ENCODE measurements around the gene ARMH2. TPM values are rescaled to one million over a fixed set of nuclear protein-coding genes. Genes with fewer than 3 reads are reported as not detected.

The ARMH2 gene
- total and polyA plus RNA-seq, 10 of the 15 experiments (the other 5 are each of a cell fraction or from before 2014, with no cell fraction given) = 0.18 to 0.46 TPM; not detected in 8

GRCh38 chr6:24763578-24763977, 35.1 kb downstream of the ARMH2 start:
- Histone ChIP-seq H3K4me1 (ENCODE audit: control insufficient read depth, insufficient read depth, low read length) (no peaks in the 10 kb centered on the region), H3K9me3 (replicated peaks; ENCODE audit: control insufficient read depth, insufficient read depth, low read length) (no peaks in the 10 kb centered on the region), H3K27ac (ENCODE audit: control insufficient read depth, insufficient read depth) (no peak overlapping the region), H3K4me2 (ENCODE audit: control insufficient read depth, insufficient read depth) (no peak overlapping the region), H3K36me3 (ENCODE audit: control insufficient read depth in 2 of 2, insufficient read depth in 2 of 2, low read length in 1 of 2) (no peaks in the 10 kb centered on the region), H2AFZ (ENCODE audit: control insufficient read depth, low read depth, low read length) (no peak overlapping the region), H3K9ac (ENCODE audit: control insufficient read depth, insufficient read depth, low read length) (no peak overlapping the region), H4K20me1 (ENCODE audit: control insufficient read depth, insufficient read depth) (no peaks in the 10 kb centered on the region), H3K27me3 (replicated peaks in 1 of 2; ENCODE audit: control insufficient read depth in 2 of 2, insufficient read depth in 2 of 2, low read length in 1 of 2) (no peaks in the 10 kb centered on the region), H3K79me2 (ENCODE audit: control insufficient read depth, insufficient read depth, low read length) (no peaks in the 10 kb centered on the region), H3K4me3 (no peak overlapping the region)
- 67% methylated on average over 3 of the region's 3 CpGs for WGBS (ENCODE audit: insufficient coverage, insufficient replicate concordance, low lambda C conversion rate, missing lambda C conversion rate)
- ChIA-PET SMC1A (ENCODE audit: uncharacterized antibody, unreplicated experiment) (interaction anchor here (1.0 to 1.5 kb wide), 2 partner anchors 183 to 245 kb away, joined by 3 to 6 read pairs; no protein-coding TSS in a partner anchor), RAD21 (ENCODE audit: unreplicated experiment) (interaction anchor here (1.2 kb wide), 1 partner anchor 184 kb away, joined by 3 read pairs; no protein-coding TSS in a partner anchor), CTCF (interaction anchor here (1.4 kb wide), 1 partner anchor 182 kb away, joined by 7 read pairs; no protein-coding TSS in a partner anchor), POLR2A (no interaction called here)
- intact Hi-C loops (cut with micrococcal nuclease; ENCODE audit: unreplicated experiment) = no loop called here
- ATAC-seq = no peak
- in situ Hi-C loops (cut with MboI) = loop anchor here (5.0 kb wide), 1 partner anchor 176 kb away; no protein-coding TSS in a partner anchor
- FAIRE-seq = no peak
- BruUV-seq (replicated peaks) = no TSS peak
- no peak for TF ChIP-seq SREBF1 (IDR thresholded peaks at IDR 0.05; ENCODE audit: low read length)
- TF ChIP-seq KDM1A (IDR thresholded peaks at IDR 0.05; ENCODE audit: borderline replicate concordance) = no peak
- no peak for TF ChIP-seq PAX5 (IDR thresholded peaks at IDR 0.05; ENCODE audit: borderline replicate concordance, low read depth, low read length)
- DNase-seq (ENCODE audit: low read depth, low spot score) = no peak

- no peak for DNase-seq (ENCODE audit: low read depth, low spot score)
- intact Hi-C loops (cut with micrococcal nuclease; ENCODE audit: unreplicated experiment) = no loop called here
- ChIA-PET CTCF (interaction anchor here (1.8 kb wide), 1 partner anchor 23 kb away, joined by 3 read pairs; no protein-coding TSS in a partner anchor), SMC1A (ENCODE audit: uncharacterized antibody, unreplicated experiment) (interaction anchor here (0.5 to 1.6 kb wide), 4 partner anchors 17 to 238 kb away, joined by 3 to 4 read pairs (median 4); no protein-coding TSS in a partner anchor), POLR2A (no interaction called here), RAD21 (ENCODE audit: unreplicated experiment) (no interaction called here)
- Histone ChIP-seq H3K9ac (ENCODE audit: control insufficient read depth, insufficient read depth, low read length) (no peak overlapping the region), H3K9me3 (replicated peaks; ENCODE audit: control insufficient read depth, insufficient read depth, low read length) (no peaks in the 10 kb centered on the region), H4K20me1 (ENCODE audit: control insufficient read depth, insufficient read depth) (no peaks in the 10 kb centered on the region), H3K27ac (ENCODE audit: control insufficient read depth, insufficient read depth) (no peak overlapping the region), H3K4me1 (ENCODE audit: control insufficient read depth, insufficient read depth, low read length) (no peaks in the 10 kb centered on the region), H3K79me2 (ENCODE audit: control insufficient read depth, insufficient read depth, low read length) (no peaks in the 10 kb centered on the region), H3K27me3 (replicated peaks in 1 of 2; ENCODE audit: control insufficient read depth in 2 of 2, insufficient read depth in 2 of 2, low read length in 1 of 2) (no peaks in the 10 kb centered on the region), H3K4me2 (ENCODE audit: control insufficient read depth, insufficient read depth) (no peak overlapping the region), H2AFZ (ENCODE audit: control insufficient read depth, low read depth, low read length) (no peak overlapping the region; the same call in 1 of the 2 replicates), H3K4me3 (no peak overlapping the region), H3K36me3 (ENCODE audit: control insufficient read depth in 2 of 2, insufficient read depth in 2 of 2, low read length in 1 of 2) (no peaks in the 10 kb centered on the region)
- no TSS peak for BruUV-seq (replicated peaks)
- in situ Hi-C loops (cut with MboI) = loop anchor here (5.0 kb wide), 1 partner anchor 175 kb away; no protein-coding TSS in a partner anchor
- TF ChIP-seq BHLHE40 (IDR thresholded peaks at IDR 0.05; ENCODE audit: borderline replicate concordance in 1 of 2, low read depth in 2 of 2, low read length in 1 of 2) = no peak
- TF ChIP-seq ZNF687 (IDR thresholded peaks at IDR 0.05) = no peak
- TF ChIP-seq ETV6 (conservative IDR thresholded peaks at IDR 0.05 in 1 of 2, IDR thresholded peaks at IDR 0.05 in 1 of 2; ENCODE audit: borderline replicate concordance in 1 of 2, low read depth in 1 of 2) = no peak
- TF ChIP-seq CBX3 (IDR thresholded peaks at IDR 0.05; ENCODE audit: borderline replicate concordance, low read depth) = no peak
- TF ChIP-seq SPI1 (IDR thresholded peaks at IDR 0.05; ENCODE audit: borderline replicate concordance, insufficient read depth, low read depth, low read length) = peak; percentile 69
- FAIRE-seq = no peak
- peak; percentile 46 for ATAC-seq
These were observed 36.9 kb downstream of the ARMH2 start for GRCh38 chr6:24761851-24762250.

Data from GM12878 (cell line).